PC-3 (cell line): Measurements from ENCODE around the gene TEAD4. TPM values are rescaled to one million over a fixed set of nuclear protein-coding genes. Genes with fewer than 3 reads are reported as not detected.

Source experiments
- ATAC-seq: fragments of 200-7000 bp; cut with Tn5 transposase; 2 replicates; pipeline ENCODE4 v1.9.1; 2020; ENCODE audit warnings: mild to moderate bottlenecking, moderate library complexity
- BruUV-seq: library from RNA; stranded (reverse); fragments of 400-500 nt; replicated peaks from 2 replicates; lab custom pipeline; 2021; lab: Mats Ljungman, UMichigan
- CTCF ChIA-PET: fragments of 300-600 bp; sonication (Branson Sonifier 250); formaldehyde crosslinking; loops from one replicate; lab custom pipeline; 2022; ENCODE audit warnings: antibody characterized with exemption; lab: Charles Lee
- POLR2A ChIA-PET: fragments of 300-600 bp; sonication (Branson Sonifier 250); formaldehyde crosslinking; loops from one replicate; lab custom pipeline; 2022; ENCODE audit warnings: antibody characterized with exemption; ENCODE audit not compliant: unreplicated experiment; lab: Charles Lee
- DNase-seq: peaks from one replicate; pipeline ENCODE4 v3.0.0-alpha.2; 2015
- H2AFZ ChIP-seq: fragments of 300-600 bp; sonication (generic); 2 replicates; pipeline ENCODE4 v1.6.0; 2016; ENCODE audit warnings: antibody characterized with exemption, low read length
- H3F3A ChIP-seq: fragments of 300-600 bp; sonication (generic); one replicate; pipeline ENCODE4 v1.6.0; 2017; ENCODE audit warnings: antibody characterized with exemption, low read length, control low read depth, mild to moderate bottlenecking; ENCODE audit not compliant: unreplicated experiment
- H3K27ac ChIP-seq: fragments of 300-600 bp; sonication (generic); 2 replicates; pipeline ENCODE4 v1.5.1; 2016; ENCODE audit warnings: mild to moderate bottlenecking, low read length
- H3K27me3 ChIP-seq: fragments of 300-600 bp; sonication (generic); 2 replicates; pipeline ENCODE4 v1.6.1; 2016; ENCODE audit warnings: low read length, mixed read lengths
- H3K36me3 ChIP-seq: fragments of 300-600 bp; sonication (generic); 2 replicates; pipeline ENCODE4 v1.6.1; 2016; ENCODE audit warnings: low read depth, mixed run types, low read length, mixed read lengths
- H3K4me1 ChIP-seq: fragments of 300-600 bp; sonication (generic); 2 replicates; pipeline ENCODE4 v1.5.1; 2016; ENCODE audit warnings: low read length; ENCODE audit not compliant: insufficient read depth
- H3K4me2 ChIP-seq: fragments of 300-600 bp; sonication (generic); 2 replicates; pipeline ENCODE4 v1.6.0; 2016; ENCODE audit warnings: low read length
- H3K4me3 ChIP-seq: fragments of 300-600 bp; sonication (generic); 2 replicates; pipeline ENCODE4 v1.5.1; 2016; ENCODE audit warnings: mild to moderate bottlenecking, low read length, mixed read lengths
- H3K79me2 ChIP-seq: fragments of 300-600 bp; sonication (generic); 2 replicates; pipeline ENCODE4 v1.6.1; 2017; ENCODE audit warnings: low read length, mixed read lengths
- H3K9ac ChIP-seq: fragments of 300-600 bp; sonication (generic); 2 replicates; pipeline ENCODE4 v1.6.0; 2016; ENCODE audit warnings: mild to moderate bottlenecking, low read length
- H3K9me2 ChIP-seq: fragments of 300-600 bp; sonication (generic); replicated peaks from 2 replicates; pipeline ENCODE4 v1.6.1; 2016; ENCODE audit warnings: mixed run types, low read length, mixed read lengths
- H3K9me3 ChIP-seq: fragments of 300-600 bp; sonication (generic); 2 replicates; pipeline ENCODE4 v1.6.1; 2016; ENCODE audit warnings: low read length, mixed read lengths
- H4K20me1 ChIP-seq: fragments of 300-600 bp; sonication (generic); 2 replicates; pipeline ENCODE4 v1.6.1; 2016; ENCODE audit warnings: low read length, mixed read lengths
- CTCF ChIP-seq: fragments of 300-600 bp; sonication (generic); conservative IDR thresholded peaks from 2 replicates; pipeline ENCODE4 v1.5.1; 2017; ENCODE audit warnings: antibody characterized with exemption, low read depth, mild to moderate bottlenecking, low read length
- EZH2 ChIP-seq: fragments of 300-600 bp; sonication (generic); IDR thresholded peaks from one replicate; pipeline ENCODE4 v1.6.1; 2017; ENCODE audit warnings: antibody characterized with exemption, mild to moderate bottlenecking, low read length; ENCODE audit not compliant: unreplicated experiment
- EZH2phosphoT487 ChIP-seq: fragments of 300-600 bp; sonication (generic); IDR thresholded peaks from 2 replicates; pipeline ENCODE4 v1.6.1; 2018; ENCODE audit warnings: mild to moderate bottlenecking, antibody characterized with exemption, low read length, borderline replicate concordance
- intact Hi-C: fragments of 100-400 bp; cut with micrococcal nuclease; formaldehyde crosslinking; loops from 2 replicates; pipeline ENCODE4 v1.9.0; 2023
- total RNA-seq: library from RNA; depleted of rRNA; stranded (reverse); fragments of >200 nt; gene quantifications from 2 replicates; pipeline ENCODE4 v1.2.3, GENCODE V29; 2014

TEAD4 gene
- total RNA-seq, 1 experiment from 2014 or later, result 22.3 TPM

GRCh38 chr12:3032770-3033538 is 73.8 kb downstream of the TEAD4 start:
- Histone ChIP-seq H3K36me3 (no peaks in the 10 kb centered on the region; the same call in 1 of the 2 replicates), H3K9ac (no peak overlapping the region), H3F3A (no peaks in the 10 kb centered on the region), H3K4me1 (no peaks in the 10 kb centered on the region), H3K9me2 (no peaks in the 10 kb centered on the region), H3K79me2 (no peaks in the 10 kb centered on the region), H2AFZ (no peak overlapping the region), H3K27me3 (no peaks in the 10 kb centered on the region), H3K9me3 (no peaks in the 10 kb centered on the region), H3K27ac (no peak overlapping the region), H3K4me3 (no peak overlapping the region), H4K20me1 (no peaks in the 10 kb centered on the region), H3K4me2 (no peak overlapping the region)
- intact Hi-C loops, result no loop called here
- ATAC-seq, result no peak
- DNase-seq, result no peak
- POLR2A ChIA-PET, result no interaction called here
- CTCF ChIA-PET, result no interaction called here
- TF ChIP-seq CTCF (no peak), EZH2 (no peak), EZH2phosphoT487 (no peak)
- no TSS peak for BruUV-seq

- no peak overlapping the region for H3K4me2 ChIP-seq
- ChIA-PET CTCF (interaction anchor here (0.8 kb wide), 1 partner anchor 141 kb away, joined by 6 read pairs; no protein-coding TSS in a partner anchor), POLR2A (no interaction called here)
- no peaks in the 10 kb centered on the region for H3K9me2 ChIP-seq
- no peaks in the 10 kb centered on the region for H3K27me3 ChIP-seq
- H3K9ac ChIP-seq, result no peak overlapping the region
- H2AFZ ChIP-seq, result no peak overlapping the region
- no peaks in the 10 kb centered on the region for H3K4me1 ChIP-seq
- no peaks in the 10 kb centered on the region for H3F3A ChIP-seq
- H3K79me2 ChIP-seq, result no peaks in the 10 kb centered on the region
- intact Hi-C loops, result no loop called here
- ATAC-seq, result no peak
- H4K20me1 ChIP-seq, result no peaks in the 10 kb centered on the region
- no TSS peak for BruUV-seq
- no peak for TF ChIP-seq EZH2phosphoT487
- H3K4me3 ChIP-seq, result no peak overlapping the region
- no peaks in the 10 kb centered on the region; the same call in 1 of the 2 replicates for H3K36me3 ChIP-seq
- no peak overlapping the region for H3K27ac ChIP-seq
- H3K9me3 ChIP-seq, result no peaks in the 10 kb centered on the region
- DNase-seq, result no peak
These were observed 74.3 kb downstream of the TEAD4 start for GRCh38 chr12:3033539-3033867.

- H3K27me3 ChIP-seq, result no peaks in the 10 kb centered on the region
- CTCF ChIA-PET, result interaction anchor here (0.8 kb wide), 1 partner anchor 142 kb away, joined by 6 read pairs; no protein-coding TSS in a partner anchor
- no peak overlapping the region for H3K4me2 ChIP-seq
- no peaks in the 10 kb centered on the region for H3K9me3 ChIP-seq
- no peak overlapping the region for H2AFZ ChIP-seq
- H3K9ac ChIP-seq, result no peak overlapping the region
- no TSS peak for BruUV-seq
- H3K79me2 ChIP-seq, result no peaks in the 10 kb centered on the region
- H3K9me2 ChIP-seq, result no peaks in the 10 kb centered on the region
- no peaks in the 10 kb centered on the region for H3K4me1 ChIP-seq
- intact Hi-C loops, result no loop called here
- H3K4me3 ChIP-seq, result no peak overlapping the region
- H3K36me3 ChIP-seq, result no peaks in the 10 kb centered on the region; the same call in 1 of the 2 replicates
- H3K27ac ChIP-seq, result no peak overlapping the region
- no peaks in the 10 kb centered on the region for H4K20me1 ChIP-seq
- H3F3A ChIP-seq, result no peaks in the 10 kb centered on the region
- TF ChIP-seq CTCF (peak; percentile 63), EZH2 (no peak)
- DNase-seq (peak; percentile 59), ATAC-seq (peak; percentile 83; the same call in 1 of the 2 replicates)
- POLR2A ChIA-PET, result no interaction called here
These were observed 75.0 kb downstream of the TEAD4 start for GRCh38 chr12:3034067-3034750.
